K562 (cell line): ENCODE results near the gene PPFIA3. TPM values are rescaled to one million over a fixed set of nuclear protein-coding genes. Genes with fewer than 3 reads are reported as not detected.

Experiments used
- ARID1B ChIP-seq: fragments of 450-650 bp; IDR thresholded peaks from 2 replicates; pipeline ENCODE4 v1.6.1; 2016; ENCODE audit warnings: antibody characterized with exemption, mild to moderate bottlenecking, inconsistent platforms
- ATF1 ChIP-seq, 2 experiments: fragments of 450-650 bp in 1 of 2; IDR thresholded peaks; 2 replicates each; pipeline ENCODE4 v1.6.1; 2016; ENCODE audit warnings: missing compliant biosample characterization in 1 of 2, missing genetic modification characterization in 1 of 2
- EP300 ChIP-seq: IDR thresholded peaks from 2 replicates; pipeline ENCODE4 v1.6.1; 2012; ENCODE audit warnings: low read length, improper control_type of control experiment
- FIP1L1 ChIP-seq: fragments of 200-400 bp; formaldehyde crosslinking; IDR thresholded peaks from 2 replicates; pipeline ENCODE4 v1.6.1; 2018; ENCODE audit warnings: mild to moderate bottlenecking, low read depth, low read length; ENCODE audit not compliant: poor library complexity, severe bottlenecking
- JUN ChIP-seq, 2 experiments: sonication (generic) in 1 of 2; formaldehyde crosslinking in 1 of 2; IDR thresholded peaks; 2 replicates each; pipeline versions ENCODE4 v1.6.1 to v1.8.0; 2012 to 2022; ENCODE audit warnings: borderline replicate concordance in 2 of 2, mild to moderate bottlenecking in 2 of 2, improper control_type of control experiment in 1 of 2, low read depth in 1 of 2, low read length in 1 of 2, missing genetic modification reagents in 1 of 2
- LARP7 ChIP-seq: fragments of 450-650 bp; IDR thresholded peaks from 2 replicates; pipeline ENCODE4 v1.6.1; 2016
- STAG1 ChIP-seq: sonication (generic); formaldehyde crosslinking; IDR thresholded peaks from 2 replicates; pipeline ENCODE4 v1.5.0; 2020; ENCODE audit warnings: missing genetic modification reagents, borderline replicate concordance
- ZBTB40 ChIP-seq, 2 experiments: fragments of 450-650 bp in 1 of 2; sonication (generic) in 1 of 2; formaldehyde crosslinking in 1 of 2; IDR thresholded peaks; 2 replicates each; pipeline versions ENCODE4 v1.7.1 to v1.9.0; 2016 to 2022; ENCODE audit warnings: inconsistent platforms in 1 of 2, mild to moderate bottlenecking in 1 of 2, missing genetic modification reagents in 1 of 2
- polyA plus RNA-seq, 8 experiments: library from polyadenylated mRNA; depleted of rRNA in 4 of 8; stranded (reverse) in 5 of 8; unstranded in 3 of 8; fragments of >200 nt; fragmentation: Nextera tagmentation in 2 of 8; fragmentation: Illumina TruSeq in 1 of 8; extraction: Ambion mirVana in 2 of 8; extraction: Trizol in 1 of 8; gene quantifications; 2 replicates each; pipeline versions ENCODE4 v1.2.1 to v1.2.3, GENCODE V29; 2011 to 2014; ENCODE audit warnings: inconsistent platforms in 1 of 8, missing spikeins in 1 of 8
- total RNA-seq, 7 experiments: library from RNA; depleted of rRNA in 6 of 7; stranded (reverse); fragments of >200 nt in 6 of 7; fragmentation: Illumina TruSeq in 2 of 7; extraction: Trizol in 2 of 7; gene quantifications; 2 replicates each; pipeline versions ENCODE4 v1.2.1 to v1.2.3, GENCODE V29; 2011 to 2021; ENCODE audit warnings: low replicate concordance in 1 of 7
- TF ChIP-seq, protein P1 (sequence below): fragments of 250-450 bp; sonication (Bioruptor Pico); IDR thresholded peaks from 2 replicates; pipeline ENCODE4 v1.4.0; 2020; ENCODE audit warnings: mild to moderate bottlenecking, moderate library complexity
- TF ChIP-seq, protein P2 (sequence below): fragments of 450-650 bp; IDR thresholded peaks from 2 replicates; pipeline ENCODE4 v1.6.1; 2018; ENCODE audit not compliant: partially characterized antibody

Gene PPFIA3
- total and polyA plus RNA-seq, 9 of the 15 experiments (the other 6 are each of a cell fraction or from before 2014, with no cell fraction given) = 0.10 to 53.0 (median 17.6) TPM

- TF ChIP-seq ZBTB40 (IDR thresholded peaks at IDR 0.05) (peak; percentile 43; the same call in 1 of the 2 replicates), ZBTB40 (CRISPR knock-in tag; IDR thresholded peaks at IDR 0.05) (no peak), LARP7 (no peak), ARID1B (no peak), ATF1 (CRISPR knock-in tag; IDR thresholded peaks at IDR 0.05) (no peak), ATF1 (tag; IDR thresholded peaks at IDR 0.05) (no peak), EP300 (no peak), JUN (IDR thresholded peaks at IDR 0.05; ENCODE audit: borderline replicate concordance, low read depth, low read length) (no peak), JUN (CRISPR knock-in tag; IDR thresholded peaks at IDR 0.05; ENCODE audit: borderline replicate concordance) (0 out of 2 replicates have a peak, but pooled peaks have one; percentile 33), FIP1L1 (peak; percentile 75), STAG1 (peak; percentile 63)
- TF ChIP-seq, protein P1, sequence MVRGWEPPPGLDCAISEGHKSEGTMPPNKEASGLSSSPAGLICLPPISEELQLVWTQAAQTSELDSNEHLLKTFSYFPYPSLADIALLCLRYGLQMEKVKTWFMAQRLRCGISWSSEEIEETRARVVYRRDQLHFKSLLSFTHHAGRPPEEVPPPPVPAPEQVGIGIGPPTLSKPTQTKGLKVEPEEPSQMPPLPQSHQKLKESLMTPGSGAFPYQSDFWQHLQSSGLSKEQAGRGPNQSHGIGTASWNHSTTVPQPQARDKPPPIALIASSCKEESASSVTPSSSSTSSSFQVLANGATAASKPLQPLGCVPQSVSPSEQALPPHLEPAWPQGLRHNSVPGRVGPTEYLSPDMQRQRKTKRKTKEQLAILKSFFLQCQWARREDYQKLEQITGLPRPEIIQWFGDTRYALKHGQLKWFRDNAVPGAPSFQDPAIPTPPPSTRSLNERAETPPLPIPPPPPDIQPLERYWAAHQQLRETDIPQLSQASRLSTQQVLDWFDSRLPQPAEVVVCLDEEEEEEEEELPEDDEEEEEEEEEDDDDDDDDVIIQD (CRISPR knock-in tag) = no peak
- TF ChIP-seq, protein P2, sequence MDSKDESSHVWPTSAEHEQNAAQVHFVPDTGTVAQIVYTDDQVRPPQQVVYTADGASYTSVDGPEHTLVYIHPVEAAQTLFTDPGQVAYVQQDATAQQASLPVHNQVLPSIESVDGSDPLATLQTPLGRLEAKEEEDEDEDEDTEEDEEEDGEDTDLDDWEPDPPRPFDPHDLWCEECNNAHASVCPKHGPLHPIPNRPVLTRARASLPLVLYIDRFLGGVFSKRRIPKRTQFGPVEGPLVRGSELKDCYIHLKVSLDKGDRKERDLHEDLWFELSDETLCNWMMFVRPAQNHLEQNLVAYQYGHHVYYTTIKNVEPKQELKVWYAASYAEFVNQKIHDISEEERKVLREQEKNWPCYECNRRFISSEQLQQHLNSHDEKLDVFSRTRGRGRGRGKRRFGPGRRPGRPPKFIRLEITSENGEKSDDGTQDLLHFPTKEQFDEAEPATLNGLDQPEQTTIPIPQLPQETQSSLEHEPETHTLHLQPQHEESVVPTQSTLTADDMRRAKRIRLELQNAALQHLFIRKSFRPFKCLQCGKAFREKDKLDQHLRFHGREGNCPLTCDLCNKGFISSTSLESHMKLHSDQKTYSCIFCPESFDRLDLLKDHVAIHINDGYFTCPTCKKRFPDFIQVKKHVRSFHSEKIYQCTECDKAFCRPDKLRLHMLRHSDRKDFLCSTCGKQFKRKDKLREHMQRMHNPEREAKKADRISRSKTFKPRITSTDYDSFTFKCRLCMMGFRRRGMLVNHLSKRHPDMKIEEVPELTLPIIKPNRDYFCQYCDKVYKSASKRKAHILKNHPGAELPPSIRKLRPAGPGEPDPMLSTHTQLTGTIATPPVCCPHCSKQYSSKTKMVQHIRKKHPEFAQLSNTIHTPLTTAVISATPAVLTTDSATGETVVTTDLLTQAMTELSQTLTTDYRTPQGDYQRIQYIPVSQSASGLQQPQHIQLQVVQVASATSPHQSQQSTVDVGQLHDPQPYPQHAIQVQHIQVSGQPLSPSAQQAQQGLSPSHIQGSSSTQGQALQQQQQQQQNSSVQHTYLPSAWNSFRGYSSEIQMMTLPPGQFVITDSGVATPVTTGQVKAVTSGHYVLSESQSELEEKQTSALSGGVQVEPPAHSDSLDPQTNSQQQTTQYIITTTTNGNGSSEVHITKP = peak; percentile 9
Measured at GRCh38 chr19:49119411-49120324, at the start of gene PPFIA3 (continued).
